Stimulated activated CD8-positive, alpha-beta memory T cell treated with anti-CD3 and anti-CD28 coated beads, Interleukin-7, amount 100 ng/mL, for 1 hour (primary cell): ENCODE data around the gene NDRG2.

Source experiments
- DNase-seq, 2 donors: peaks; one replicate each; pipeline ENCODE4 v3.0.0-alpha.2; 2020; ENCODE audit warnings: low read depth in 2 of 2

The NDRG2 gene

GRCh38 chr14:20970647-20970982, 54.2 kb downstream of the NDRG2 start:
- no peak for DNase-seq

- no peak for DNase-seq
Observed at GRCh38 chr14:20969336-20969735, 55.5 kb downstream of the NDRG2 start.
